ENCODE data around the gene NDUFB7. TPM values are rescaled to one million over a fixed set of nuclear protein-coding genes. Genes with fewer than 3 reads are reported as not detected.

NDUFB7 gene
- total and polyA plus RNA-seq, 2 of the 8 experiments (the other 6 are each of a cell fraction or from before 2014, with no cell fraction given), result 151 to 740 TPM

GRCh38 chr19:14559916-14560775, 11.7 kb downstream of the NDUFB7 start (continued):
- TF ChIP-seq CHD7 (IDR thresholded peaks at IDR 0.05; ENCODE audit: insufficient replicate concordance, low read length) (no peak), SAP30 (IDR thresholded peaks at IDR 0.05; ENCODE audit: insufficient read depth, insufficient replicate concordance, low read length) (no peak), GABPA (IDR thresholded peaks at IDR 0.05; ENCODE audit: borderline replicate concordance, insufficient read depth, low read length) (no peak), SIRT6 (IDR thresholded peaks at IDR 0.05; ENCODE audit: low read length) (no peak), CBX5 (IDR thresholded peaks at IDR 0.05; ENCODE audit: low read depth, low read length) (no peak), RBBP5 (IDR thresholded peaks at IDR 0.05; ENCODE audit: borderline replicate concordance, low read depth, low read length) (no peak), NANOG (IDR thresholded peaks at IDR 0.05; ENCODE audit: insufficient read depth, low read depth, low read length, poor library complexity, severe bottlenecking) (no peak), KDM4A (IDR thresholded peaks at IDR 0.05; ENCODE audit: low read depth, low read length, severe bottlenecking) (no peak), RXRA (IDR thresholded peaks at IDR 0.05; ENCODE audit: insufficient read depth, low read depth, low read length) (no peak)

Data from H1 (cell line).